Measurements from ENCODE around the gene VARS2. TPM values are rescaled to one million over a fixed set of nuclear protein-coding genes. Genes with fewer than 3 reads are reported as not detected.

VARS2 gene
- total and polyA plus RNA-seq, 2 experiments from 2014 or later = 27.5 to 61.3 TPM

DNA sequence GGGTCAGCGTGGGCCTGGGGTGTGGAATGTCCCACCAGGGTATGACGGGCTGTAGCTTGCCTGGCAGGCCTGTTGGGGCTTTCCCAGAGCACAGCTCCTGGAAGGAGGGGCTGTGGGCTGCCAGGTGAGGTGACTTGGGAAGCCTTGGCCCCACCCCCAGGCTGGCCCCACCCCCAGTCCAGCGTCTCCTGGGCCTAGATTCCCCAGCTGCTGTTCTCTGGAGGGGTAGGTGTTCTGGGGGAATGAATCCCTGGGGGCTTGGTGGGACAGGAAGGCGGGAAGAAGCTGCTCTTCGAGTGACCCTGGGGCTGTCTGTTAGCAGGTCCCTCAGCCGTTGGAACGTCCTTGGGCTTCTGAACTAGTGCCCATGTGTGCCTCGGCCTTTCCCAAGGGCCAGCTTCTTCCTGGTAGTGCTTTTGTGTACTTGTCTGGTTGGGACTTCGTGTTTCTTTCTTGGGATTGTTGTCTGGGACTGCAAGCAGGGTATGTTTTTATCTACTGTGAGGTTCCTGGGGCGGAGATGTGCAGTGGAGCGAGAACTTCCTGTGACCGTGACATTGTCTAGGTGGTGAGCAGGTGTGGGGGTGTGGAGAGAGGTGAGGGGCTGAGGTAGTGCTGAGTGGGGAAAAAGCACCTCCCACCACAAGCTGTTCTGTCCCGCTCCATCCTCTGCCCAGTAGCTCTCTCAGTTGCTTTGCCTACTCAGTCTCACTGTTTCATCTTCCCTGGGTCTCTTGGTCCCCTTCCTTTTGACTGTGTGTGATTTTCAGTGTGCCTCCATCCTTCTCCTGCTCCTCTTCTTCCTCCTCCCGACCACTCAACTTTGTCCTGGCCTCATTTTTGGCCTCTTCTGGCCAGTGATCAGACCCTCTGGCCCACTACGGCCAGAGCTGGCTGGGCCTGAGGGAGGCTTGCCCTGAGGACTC lies 31.0 kb upstream of the VARS2 start:
- Histone ChIP-seq H3K27me3 (no peaks in the 10 kb centered on the region), H3K4me1 (ENCODE audit: low read depth) (peaks cover 57% of the 10 kb centered on the region), H3K4me3 (peak overlapping the region; percentile 63), H3K36me3 (no peaks in the 10 kb centered on the region), H3K27ac (peak overlapping the region; percentile 94), H3K9me3 (ENCODE audit: low read depth) (no peaks in the 10 kb centered on the region)
- peak in 1 of 2 donors; percentile 34 for DNase-seq (ENCODE audit: low read depth in 1 of 2, low spot score in 1 of 2)
- TF ChIP-seq, protein P1, sequence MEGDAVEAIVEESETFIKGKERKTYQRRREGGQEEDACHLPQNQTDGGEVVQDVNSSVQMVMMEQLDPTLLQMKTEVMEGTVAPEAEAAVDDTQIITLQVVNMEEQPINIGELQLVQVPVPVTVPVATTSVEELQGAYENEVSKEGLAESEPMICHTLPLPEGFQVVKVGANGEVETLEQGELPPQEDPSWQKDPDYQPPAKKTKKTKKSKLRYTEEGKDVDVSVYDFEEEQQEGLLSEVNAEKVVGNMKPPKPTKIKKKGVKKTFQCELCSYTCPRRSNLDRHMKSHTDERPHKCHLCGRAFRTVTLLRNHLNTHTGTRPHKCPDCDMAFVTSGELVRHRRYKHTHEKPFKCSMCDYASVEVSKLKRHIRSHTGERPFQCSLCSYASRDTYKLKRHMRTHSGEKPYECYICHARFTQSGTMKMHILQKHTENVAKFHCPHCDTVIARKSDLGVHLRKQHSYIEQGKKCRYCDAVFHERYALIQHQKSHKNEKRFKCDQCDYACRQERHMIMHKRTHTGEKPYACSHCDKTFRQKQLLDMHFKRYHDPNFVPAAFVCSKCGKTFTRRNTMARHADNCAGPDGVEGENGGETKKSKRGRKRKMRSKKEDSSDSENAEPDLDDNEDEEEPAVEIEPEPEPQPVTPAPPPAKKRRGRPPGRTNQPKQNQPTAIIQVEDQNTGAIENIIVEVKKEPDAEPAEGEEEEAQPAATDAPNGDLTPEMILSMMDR (IDR thresholded peaks at IDR 0.05; ENCODE audit: low read depth, low read length) = no peak

GRCh38 chr6:30883685-30884520 lies 30.1 kb upstream of the VARS2 start, which contains the start of gene DDR1:
TSS of gene DDR1 (plus strand) at chr6:30884519. CDS start at chr6:30888730, 4,211 bp downstream.
- TF ChIP-seq, protein P1 (IDR thresholded peaks at IDR 0.05; ENCODE audit: low read depth, low read length) = no peak
- Histone ChIP-seq H3K36me3 (no peaks in the 10 kb centered on the region), H3K27me3 (no peaks in the 10 kb centered on the region), H3K27ac (peak within 1 kb of the TSS; percentile 94), H3K9me3 (ENCODE audit: low read depth) (no peaks in the 10 kb centered on the region), H3K4me1 (ENCODE audit: low read depth) (peaks cover 57% of the 10 kb centered on the region), H3K4me3 (peak within 1 kb of the TSS; percentile 63)
- DNase-seq (ENCODE audit: low read depth in 1 of 2, low spot score in 1 of 2) = peak; percentile 85 to 91

DNA sequence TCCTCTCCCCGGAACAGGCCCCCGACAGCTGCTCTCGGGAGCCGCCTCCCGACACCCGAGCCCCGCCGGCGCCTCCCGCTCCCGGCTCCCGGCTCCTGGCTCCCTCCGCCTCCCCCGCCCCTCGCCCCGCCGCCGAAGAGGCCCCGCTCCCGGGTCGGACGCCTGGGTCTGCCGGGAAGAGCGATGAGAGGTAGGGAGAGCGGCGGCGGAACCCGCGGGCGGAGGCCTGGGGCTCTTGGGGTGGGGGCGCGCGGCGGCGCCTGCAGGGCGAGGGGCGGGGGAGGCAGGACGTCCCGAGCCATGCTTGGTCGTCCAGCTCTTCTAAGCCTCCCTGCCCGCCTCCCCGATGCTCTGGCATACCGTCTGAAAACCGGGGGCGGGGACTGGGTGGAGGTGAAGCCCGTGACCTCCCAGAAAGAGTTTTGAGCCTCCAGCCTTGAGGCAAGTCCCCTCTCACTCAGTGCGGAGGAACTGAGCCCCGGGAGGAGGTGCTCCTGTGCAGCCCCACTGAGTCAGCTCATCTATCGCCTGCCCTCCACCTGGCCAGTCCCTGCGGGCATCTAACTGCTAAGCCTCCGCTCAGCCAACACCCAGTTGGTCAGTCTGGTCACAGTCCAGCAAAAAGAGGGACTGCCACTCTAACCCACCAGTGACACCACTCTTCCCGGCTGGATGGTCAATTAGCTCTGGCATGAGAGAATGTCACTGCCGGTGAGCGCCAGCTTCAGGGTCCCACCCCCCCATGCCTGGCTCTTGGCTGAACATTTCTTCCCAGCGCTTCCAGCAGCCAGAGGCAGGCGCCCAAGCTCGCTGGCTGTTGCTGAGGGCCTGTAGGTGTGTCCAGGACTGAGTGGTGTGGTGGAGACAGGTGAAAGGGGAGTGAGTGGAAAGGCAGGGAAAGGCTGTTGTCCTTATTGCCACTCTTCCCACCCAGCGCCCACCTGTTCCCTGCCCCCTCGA lies 29.2 kb upstream of the VARS2 start:
- Histone ChIP-seq H3K4me1 (ENCODE audit: low read depth) (peaks cover 57% of the 10 kb centered on the region), H3K4me3 (peak overlapping the region; percentile 63), H3K27ac (peak overlapping the region; percentile 94), H3K36me3 (peaks cover 3% of the 10 kb centered on the region), H3K27me3 (no peaks in the 10 kb centered on the region), H3K9me3 (ENCODE audit: low read depth) (no peaks in the 10 kb centered on the region)
- DNase-seq (ENCODE audit: low read depth in 1 of 2, low spot score in 1 of 2) = peak; percentile 75 to 81
- TF ChIP-seq, protein P1 (IDR thresholded peaks at IDR 0.05; ENCODE audit: low read depth, low read length) = no peak

- Histone ChIP-seq H3K9me3 (ENCODE audit: low read depth) (no peaks in the 10 kb centered on the region), H3K27me3 (no peaks in the 10 kb centered on the region), H3K36me3 (peaks cover 5% of the 10 kb centered on the region), H3K4me3 (peak overlapping the region; percentile 63), H3K4me1 (ENCODE audit: low read depth) (peaks cover 53% of the 10 kb centered on the region), H3K27ac (peak overlapping the region; percentile 94)
- peak in 1 of 2 donors; percentile 59 for DNase-seq (ENCODE audit: low read depth in 1 of 2, low spot score in 1 of 2)
- TF ChIP-seq, protein P1 (IDR thresholded peaks at IDR 0.05; ENCODE audit: low read depth, low read length) = no peak
Measured at GRCh38 chr6:30885481-30885998, 28.5 kb upstream of the VARS2 start.

All from cardiac muscle cell (in vitro differentiated cells and primary cell).